22Rv1 (cell line): ENCODE results near the gene ZBTB20.

ENCODE experiments used
- H3K27ac ChIP-seq: fragments of 450-650 bp; 2 replicates; pipeline ENCODE4 v1.5.1; 2017
- ZFX ChIP-seq: fragments of 450-650 bp; IDR thresholded peaks from 2 replicates; pipeline ENCODE4 v1.6.1; 2017; ENCODE audit warnings: antibody characterized with exemption, borderline replicate concordance
- TF ChIP-seq, protein P1 (sequence below): fragments of 450-650 bp; IDR thresholded peaks from 2 replicates; pipeline ENCODE4 v1.5.1; 2017; ENCODE audit warnings: mild to moderate bottlenecking

Gene ZBTB20

DNA sequence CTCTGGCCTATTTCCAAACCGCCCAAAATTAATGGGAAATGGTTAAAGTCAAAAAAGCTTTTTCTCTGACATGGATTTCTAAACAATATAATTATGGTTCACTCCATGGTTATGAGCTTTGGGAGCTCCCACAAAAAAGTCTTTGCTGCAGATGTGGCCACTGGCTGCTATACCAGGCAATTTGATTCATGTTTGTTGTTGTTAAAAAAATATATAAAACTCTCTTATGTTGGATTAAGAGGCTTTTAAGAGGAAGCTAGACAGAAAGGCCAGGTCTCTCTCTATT lies 594.6 kb downstream of the ZBTB20 start:
- no peak overlapping the region for H3K27ac ChIP-seq
- TF ChIP-seq, protein P1, sequence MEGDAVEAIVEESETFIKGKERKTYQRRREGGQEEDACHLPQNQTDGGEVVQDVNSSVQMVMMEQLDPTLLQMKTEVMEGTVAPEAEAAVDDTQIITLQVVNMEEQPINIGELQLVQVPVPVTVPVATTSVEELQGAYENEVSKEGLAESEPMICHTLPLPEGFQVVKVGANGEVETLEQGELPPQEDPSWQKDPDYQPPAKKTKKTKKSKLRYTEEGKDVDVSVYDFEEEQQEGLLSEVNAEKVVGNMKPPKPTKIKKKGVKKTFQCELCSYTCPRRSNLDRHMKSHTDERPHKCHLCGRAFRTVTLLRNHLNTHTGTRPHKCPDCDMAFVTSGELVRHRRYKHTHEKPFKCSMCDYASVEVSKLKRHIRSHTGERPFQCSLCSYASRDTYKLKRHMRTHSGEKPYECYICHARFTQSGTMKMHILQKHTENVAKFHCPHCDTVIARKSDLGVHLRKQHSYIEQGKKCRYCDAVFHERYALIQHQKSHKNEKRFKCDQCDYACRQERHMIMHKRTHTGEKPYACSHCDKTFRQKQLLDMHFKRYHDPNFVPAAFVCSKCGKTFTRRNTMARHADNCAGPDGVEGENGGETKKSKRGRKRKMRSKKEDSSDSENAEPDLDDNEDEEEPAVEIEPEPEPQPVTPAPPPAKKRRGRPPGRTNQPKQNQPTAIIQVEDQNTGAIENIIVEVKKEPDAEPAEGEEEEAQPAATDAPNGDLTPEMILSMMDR = no peak
- no peak for TF ChIP-seq ZFX

DNA sequence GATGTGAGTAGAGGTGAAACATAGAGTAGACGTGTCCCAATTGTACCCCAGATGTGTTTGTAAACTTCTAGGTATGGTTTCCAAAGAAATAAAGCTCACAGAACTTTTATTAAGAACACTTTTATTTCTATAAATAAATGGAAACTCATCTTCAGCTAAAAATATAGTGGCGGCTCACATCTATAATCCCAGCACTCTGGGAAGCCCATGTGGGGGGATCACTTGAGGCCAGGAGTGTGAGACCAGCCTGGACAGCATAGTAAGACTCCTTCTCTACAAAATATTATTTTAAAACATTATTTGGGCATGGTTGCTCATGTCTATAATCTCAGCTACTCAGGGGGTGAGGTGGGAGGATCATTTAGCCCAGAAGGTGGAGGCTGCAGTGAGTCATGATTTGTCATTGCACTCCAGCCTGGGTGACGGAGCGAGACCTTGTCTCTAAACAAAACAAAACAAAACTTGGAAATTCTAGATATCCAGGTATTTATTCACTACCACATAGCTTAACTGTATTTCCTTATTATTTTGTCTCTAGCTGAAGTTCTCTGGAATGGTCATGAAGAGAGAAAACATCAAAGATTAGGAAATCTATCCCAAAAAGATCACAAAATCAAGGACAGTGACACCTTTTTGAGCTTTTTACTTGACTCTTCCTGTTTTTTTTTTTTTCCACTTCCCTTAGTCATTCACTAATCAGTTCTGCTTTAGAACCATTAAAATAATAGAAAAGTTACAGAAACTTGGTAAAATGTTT lies 595.1 kb downstream of the ZBTB20 start:
- no peak overlapping the region for H3K27ac ChIP-seq

DNA sequence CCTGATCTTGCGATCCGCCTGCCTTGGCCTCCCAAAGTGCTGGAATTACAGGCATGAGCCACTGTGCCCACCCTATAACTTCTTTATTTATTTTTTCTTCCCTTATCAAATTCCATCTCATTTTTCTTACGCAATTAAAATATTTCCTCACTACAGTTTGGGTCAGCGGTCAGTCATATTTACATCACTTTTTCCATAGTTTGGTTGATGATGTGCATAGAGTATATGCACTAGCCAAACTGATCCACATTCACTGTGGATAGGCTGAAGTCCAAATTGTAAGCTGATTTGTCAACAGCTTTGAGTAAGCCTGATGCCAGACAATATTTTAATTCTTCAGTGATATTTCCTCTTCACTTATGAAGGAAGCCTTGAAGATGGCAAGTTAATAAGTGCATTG lies 596.9 kb downstream of the ZBTB20 start:
- TF ChIP-seq, protein P1 = no peak
- TF ChIP-seq ZFX = no peak

More for the DNA sequence above, 595.1 kb downstream of the ZBTB20 start:
- TF ChIP-seq ZFX = no peak
- TF ChIP-seq, protein P1 = no peak

DNA sequence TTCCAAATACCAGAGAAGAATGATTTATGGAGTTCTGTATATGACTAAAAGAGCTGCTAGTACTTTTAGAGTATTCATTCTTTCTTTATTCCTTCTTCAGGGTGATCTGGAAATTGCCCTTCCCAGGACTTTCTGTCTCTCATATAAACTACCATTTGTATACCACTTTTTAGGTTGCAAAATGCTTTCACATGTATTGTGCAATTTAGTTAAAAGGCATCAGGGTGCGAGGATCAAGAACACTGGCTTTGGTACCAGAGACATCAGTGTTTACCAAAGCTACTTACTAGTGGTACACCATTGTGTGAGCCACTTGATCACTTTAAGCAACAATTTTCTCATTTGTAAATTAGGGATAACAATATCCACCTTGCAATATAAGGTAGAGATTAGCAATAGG lies 601.9 kb downstream of the ZBTB20 start:
- TF ChIP-seq, protein P1 = no peak
- no peak for TF ChIP-seq ZFX
- H3K27ac ChIP-seq = no peak overlapping the region

More for the DNA sequence above, 596.9 kb downstream of the ZBTB20 start:
- no peak overlapping the region for H3K27ac ChIP-seq

DNA sequence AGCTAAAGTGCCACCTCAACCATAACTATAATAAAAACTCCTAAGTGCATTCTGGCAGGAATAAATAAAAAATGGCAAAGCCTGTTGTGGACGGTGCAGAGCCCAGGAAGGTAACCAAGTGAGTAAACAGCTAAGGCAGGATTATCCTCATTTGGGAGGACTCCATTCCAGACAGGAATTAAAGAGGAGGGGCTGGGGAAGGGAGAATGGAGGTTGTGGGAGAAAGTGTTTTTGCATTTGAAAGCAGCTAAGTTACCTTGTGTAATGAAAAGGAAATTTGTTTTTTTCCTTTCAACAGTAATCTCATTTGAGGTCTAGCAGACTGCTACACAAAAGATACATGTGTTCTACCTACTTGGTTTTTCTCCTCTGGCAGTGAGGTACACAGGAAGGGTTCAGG lies 604.7 kb downstream of the ZBTB20 start:
- no peak overlapping the region for H3K27ac ChIP-seq
- TF ChIP-seq, protein P1 = no peak
- TF ChIP-seq ZFX = no peak

DNA sequence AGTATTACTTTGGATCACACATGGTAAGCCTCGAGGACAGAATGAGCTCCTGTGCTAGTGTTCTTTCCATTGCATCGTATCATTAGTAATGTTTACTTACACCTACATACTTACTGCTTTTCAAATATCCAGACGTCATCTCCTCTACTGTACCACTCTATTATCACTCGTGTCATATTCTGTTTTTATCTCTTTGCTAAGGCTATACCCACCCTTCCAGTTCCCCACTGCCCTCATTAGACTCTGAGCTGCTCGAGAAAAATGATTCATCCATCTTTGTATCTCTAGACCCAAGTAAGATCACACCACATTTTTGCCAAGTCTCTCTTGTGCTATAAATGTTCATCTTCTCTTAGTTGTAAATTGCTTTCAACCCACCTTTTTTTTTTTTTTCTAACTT lies 607.6 kb downstream of the ZBTB20 start:
- no peak for TF ChIP-seq ZFX
- TF ChIP-seq, protein P1 = no peak
- H3K27ac ChIP-seq = no peak overlapping the region

DNA sequence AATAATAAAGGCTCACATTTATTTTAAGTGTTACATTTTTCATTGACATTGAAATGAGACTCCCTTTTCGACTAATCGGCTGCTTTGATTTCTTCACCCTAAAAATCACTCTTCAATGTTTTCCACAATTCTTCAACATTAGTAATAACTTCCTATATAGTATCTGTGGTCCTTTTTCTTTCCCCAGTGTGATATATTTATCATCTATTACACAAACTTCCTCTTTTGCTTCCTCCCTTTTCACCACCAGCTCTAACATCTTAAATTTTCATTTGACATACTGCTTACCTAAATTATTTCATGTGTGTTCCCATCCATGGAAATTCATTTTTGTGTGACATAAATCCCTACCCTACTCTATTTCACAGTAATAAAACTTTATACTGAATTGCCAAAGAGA lies 608.9 kb downstream of the ZBTB20 start:
- H3K27ac ChIP-seq = no peak overlapping the region
- no peak for TF ChIP-seq ZFX
- TF ChIP-seq, protein P1 = no peak
